GM23248 (cell line): Measurements from ENCODE around the gene TBC1D21. TPM values are rescaled to one million over a fixed set of nuclear protein-coding genes. Genes with fewer than 3 reads are reported as not detected.
A peak's percentile ranks its signal among the peaks of the same experiment; 100 is the strongest.

Experiments used
- DNase-seq: peaks from one replicate; pipeline ENCODE4 v3.0.0-alpha.2; 2015
- H2AFZ ChIP-seq: fragments of 200-600 bp; sonication (generic); 2 replicates; pipeline ENCODE4 v1.6.1; 2016; ENCODE audit warnings: antibody characterized with exemption
- H3F3A ChIP-seq: fragments of 200-600 bp; sonication (generic); 2 replicates; pipeline ENCODE4 v1.6.1; 2016; ENCODE audit warnings: mild to moderate bottlenecking, antibody characterized with exemption, mixed run types; ENCODE audit not compliant: insufficient read depth
- H3K27ac ChIP-seq: fragments of 200-600 bp; sonication (generic); 2 replicates; pipeline ENCODE4 v1.5.1; 2016; ENCODE audit warnings: mild to moderate bottlenecking
- H3K27me3 ChIP-seq: fragments of 200-600 bp; sonication (generic); replicated peaks from 2 replicates; pipeline ENCODE4 v1.6.1; 2016; ENCODE audit warnings: mild to moderate bottlenecking; ENCODE audit not compliant: insufficient read depth
- H3K36me3 ChIP-seq: fragments of 200-600 bp; sonication (generic); 2 replicates; pipeline ENCODE4 v1.6.1; 2016; ENCODE audit warnings: low read depth, mild to moderate bottlenecking
- H3K4me1 ChIP-seq: fragments of 200-600 bp; sonication (generic); 2 replicates; pipeline ENCODE4 v1.6.1; 2016; ENCODE audit warnings: mild to moderate bottlenecking; ENCODE audit not compliant: insufficient read depth
- H3K4me2 ChIP-seq: fragments of 200-600 bp; sonication (generic); one replicate; pipeline ENCODE4 v1.6.1; 2016; ENCODE audit warnings: mild to moderate bottlenecking; ENCODE audit not compliant: unreplicated experiment
- H3K4me3 ChIP-seq: fragments of 200-600 bp; sonication (generic); 2 replicates; pipeline ENCODE4 v1.5.1; 2016; ENCODE audit warnings: mild to moderate bottlenecking
- H3K79me2 ChIP-seq: fragments of 200-600 bp; sonication (generic); 2 replicates; pipeline ENCODE4 v1.6.1; 2016; ENCODE audit warnings: mild to moderate bottlenecking; ENCODE audit not compliant: insufficient read depth
- H3K9ac ChIP-seq: fragments of 200-600 bp; sonication (generic); 2 replicates; pipeline ENCODE4 v1.6.1; 2016; ENCODE audit warnings: mild to moderate bottlenecking
- H3K9me2 ChIP-seq: fragments of 200-600 bp; sonication (generic); 2 replicates; pipeline ENCODE4 v1.6.1; 2016; ENCODE audit warnings: mixed run types, mild to moderate bottlenecking, moderate library complexity; ENCODE audit not compliant: insufficient read depth
- H3K9me3 ChIP-seq: fragments of 200-600 bp; sonication (generic); one replicate; pipeline ENCODE4 v1.6.1; 2017; ENCODE audit warnings: low read depth
- H4K20me1 ChIP-seq: fragments of 200-600 bp; sonication (generic); 2 replicates; pipeline ENCODE4 v1.6.0; 2016; ENCODE audit not compliant: insufficient read depth
- EZH2 ChIP-seq: fragments of 200-600 bp; sonication (generic); IDR thresholded peaks from 2 replicates; pipeline ENCODE4 v1.6.1; 2018; ENCODE audit warnings: antibody characterized with exemption, mild to moderate bottlenecking; ENCODE audit not compliant: insufficient read depth, poor library complexity, severe bottlenecking
- EZH2phosphoT487 ChIP-seq: fragments of 200-600 bp; sonication (generic); IDR thresholded peaks from 2 replicates; pipeline ENCODE4 v1.6.1; 2018; ENCODE audit warnings: antibody characterized with exemption, moderate library complexity, mild to moderate bottlenecking, low read depth; ENCODE audit not compliant: insufficient read depth
- WGBS, 2 experiments: methylation state at CpG; one replicate each; pipeline ENCODE4 v1.1.6; 2015 to 2017; ENCODE audit warnings: low lambda C conversion rate in 2 of 2, low coverage in 1 of 2; ENCODE audit errors: missing lambda C conversion rate in 2 of 2; 5-methylcytosine and 5-hydroxymethylcytosine counted together
- in situ Hi-C: fragments of 300-500 bp; cut with MboI; formaldehyde crosslinking; loops from 2 replicates; pipeline ENCODE4 v1.15.0; 2020
- polyA plus RNA-seq: library from polyadenylated mRNA; unstranded; fragments of >200 nt; fragmentation: Nextera tagmentation; extraction: Ambion mirVana; gene quantifications from 2 replicates; pipeline ENCODE4 v1.2.1, GENCODE V29; 2016
- total RNA-seq: library from RNA; depleted of rRNA; stranded (reverse); fragments of >200 nt; shearing (Covaris generic); gene quantifications from 2 replicates; pipeline ENCODE4 v1.2.3, GENCODE V29; 2014

Gene TBC1D21
- total and polyA plus RNA-seq, 2 experiments from 2014 or later: not detected

DNA sequence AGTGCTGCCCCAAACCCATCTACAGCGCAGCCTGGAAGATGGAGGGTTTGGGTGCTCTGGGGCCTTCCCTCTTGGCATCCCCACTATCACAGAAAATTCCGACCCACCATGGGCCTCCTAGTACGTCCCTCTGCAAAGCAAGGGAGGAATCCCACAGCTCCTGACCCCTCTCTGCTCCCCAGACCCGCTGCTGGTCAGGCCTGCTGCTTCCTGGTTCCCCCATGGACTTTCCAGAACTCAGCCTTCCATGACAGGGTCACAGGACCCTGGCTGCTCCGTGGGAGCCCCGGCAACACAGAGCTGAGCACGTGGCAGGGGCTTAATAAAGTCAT lies 49.8 kb downstream of the TBC1D21 start:
- Histone ChIP-seq H2AFZ (no peak overlapping the region), H3K27ac (peak overlapping the region; percentile 94), H3K9ac (peak overlapping the region; percentile 90; the same call in 1 of the 2 replicates), H3K9me2 (no peaks in the 10 kb centered on the region), H3K36me3 (0 out of 2 replicates have a peak, but pooled peaks cover 7% of the 10 kb centered on the region), H3K9me3 (no peaks in the 10 kb centered on the region), H3K79me2 (peaks cover 55% of the 10 kb centered on the region), H3K4me3 (no peak overlapping the region), H3F3A (peaks cover 45% of the 10 kb centered on the region), H3K4me2 (peak overlapping the region; percentile 98), H3K4me1 (peaks cover 53% of the 10 kb centered on the region), H3K27me3 (no peaks in the 10 kb centered on the region), H4K20me1 (no peaks in the 10 kb centered on the region)
- in situ Hi-C loops: no loop called here
- WGBS, 2 experiments: 71 to 76% methylated on average over 6 to 7 of the region's 7 CpGs
- DNase-seq: no peak
- TF ChIP-seq EZH2: no peak
- TF ChIP-seq EZH2phosphoT487: no peak

DNA sequence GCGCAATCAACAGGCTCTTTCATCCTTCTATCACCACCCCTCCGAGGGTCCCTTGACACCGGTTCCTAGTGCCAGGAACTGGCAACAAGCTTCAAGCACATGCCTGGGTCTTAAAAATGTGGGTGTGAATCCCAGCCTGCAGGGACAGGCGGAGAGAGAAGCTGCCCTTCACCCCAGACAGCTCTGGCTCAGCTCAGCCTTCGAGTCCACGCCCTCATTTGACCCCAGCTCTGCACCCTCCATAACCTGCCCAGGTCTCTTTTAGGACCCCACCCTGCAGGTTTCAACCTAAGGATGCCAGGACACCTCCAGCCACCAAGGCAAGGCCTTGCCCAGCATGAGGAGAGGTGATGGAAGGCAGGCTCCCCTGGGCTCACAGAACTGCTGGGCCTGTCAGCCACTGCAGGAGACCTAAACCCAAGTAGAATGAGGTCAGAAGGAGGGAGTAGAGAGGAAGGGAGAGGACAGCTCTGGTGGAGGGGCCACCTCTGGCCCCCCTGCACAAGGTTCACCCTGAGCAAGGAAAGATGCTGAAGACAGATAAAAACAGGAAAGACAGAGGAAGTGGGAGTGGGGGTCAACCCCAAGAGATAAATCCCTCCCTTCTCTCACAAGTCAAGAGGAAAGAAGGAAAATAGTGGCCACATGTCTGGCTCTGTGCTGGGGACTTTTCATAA lies 50.3 kb downstream of the TBC1D21 start:
- H3K9me2 ChIP-seq: no peaks in the 10 kb centered on the region
- peak overlapping the region; percentile 98 for H3K4me2 ChIP-seq
- 0 out of 2 replicates have a peak overlapping the region, but pooled peaks have one; percentile 51 for H2AFZ ChIP-seq
- no peaks in the 10 kb centered on the region for H3K27me3 ChIP-seq
- H3K36me3 ChIP-seq: 0 out of 2 replicates have a peak, but pooled peaks cover 5% of the 10 kb centered on the region
- H3K9me3 ChIP-seq: no peaks in the 10 kb centered on the region
- in situ Hi-C loops: no loop called here
- peak overlapping the region; percentile 45; the same call in 1 of the 2 replicates for H3K4me3 ChIP-seq
- H3F3A ChIP-seq: peaks cover 50% of the 10 kb centered on the region
- H3K79me2 ChIP-seq: peaks cover 60% of the 10 kb centered on the region
- H4K20me1 ChIP-seq: no peaks in the 10 kb centered on the region
- 73 to 74% methylated on average over 6 of the region's 6 CpGs for WGBS, 2 experiments
- TF ChIP-seq EZH2 (no peak), EZH2phosphoT487 (no peak)
- peak overlapping the region; percentile 94 for H3K27ac ChIP-seq
- H3K9ac ChIP-seq: peak overlapping the region; percentile 90
- no peak for DNase-seq
- H3K4me1 ChIP-seq: peaks cover 53% of the 10 kb centered on the region

DNA sequence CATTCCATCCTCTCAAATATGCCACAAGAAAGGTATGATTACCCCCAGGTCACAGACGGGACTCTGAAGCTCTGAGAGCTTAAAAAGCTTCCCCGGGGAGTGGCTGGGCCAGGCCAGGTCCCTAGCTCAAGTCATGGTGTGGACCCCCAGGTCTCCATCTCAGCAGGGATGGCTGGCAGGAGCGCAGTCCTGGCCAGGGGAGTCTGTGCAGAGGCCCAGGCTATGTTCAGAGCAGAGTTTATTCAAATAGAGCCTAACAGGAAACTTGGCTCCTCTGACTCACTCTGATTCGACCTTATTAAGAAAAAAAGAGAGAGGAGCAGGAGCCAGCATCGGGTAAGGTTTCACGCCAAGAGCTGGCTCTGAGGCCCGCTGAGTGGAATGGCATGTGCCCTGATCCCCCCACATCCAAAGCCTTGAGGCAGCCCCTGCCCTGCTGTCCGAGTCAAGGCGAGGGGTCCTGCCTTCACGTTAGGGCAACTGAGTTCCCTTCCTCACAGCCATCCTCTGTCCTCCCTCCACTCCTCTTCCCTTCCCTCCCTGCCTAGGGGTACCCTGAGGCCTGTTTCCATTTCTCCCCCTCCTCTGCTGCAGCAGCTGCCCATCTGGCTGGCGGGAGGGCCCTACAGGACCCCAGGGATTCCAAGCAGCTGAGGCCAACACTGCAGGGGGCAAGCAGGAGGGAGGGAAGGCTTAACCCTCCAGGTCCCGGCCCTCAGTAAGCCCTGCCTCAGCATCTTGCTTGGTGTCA lies 51.0 kb downstream of the TBC1D21 start:
- Histone ChIP-seq H2AFZ (peak overlapping the region; percentile 51; the same call in 1 of the 2 replicates), H3K4me1 (peaks cover 57% of the 10 kb centered on the region), H3K4me2 (peak overlapping the region; percentile 98), H3K9ac (peak overlapping the region; percentile 90), H4K20me1 (no peaks in the 10 kb centered on the region), H3K79me2 (peaks cover 67% of the 10 kb centered on the region), H3F3A (peaks cover 56% of the 10 kb centered on the region), H3K9me2 (no peaks in the 10 kb centered on the region), H3K27ac (peak overlapping the region; percentile 94), H3K36me3 (no peaks in the 10 kb centered on the region), H3K4me3 (peak overlapping the region; percentile 45; the same call in 1 of the 2 replicates), H3K27me3 (no peaks in the 10 kb centered on the region), H3K9me3 (no peaks in the 10 kb centered on the region)
- in situ Hi-C loops: no loop called here
- TF ChIP-seq EZH2: no peak
- no peak for TF ChIP-seq EZH2phosphoT487
- peak; percentile 95 for DNase-seq
- 2 to 5% methylated on average over 12 of the region's 12 CpGs for WGBS, 2 experiments

DNA sequence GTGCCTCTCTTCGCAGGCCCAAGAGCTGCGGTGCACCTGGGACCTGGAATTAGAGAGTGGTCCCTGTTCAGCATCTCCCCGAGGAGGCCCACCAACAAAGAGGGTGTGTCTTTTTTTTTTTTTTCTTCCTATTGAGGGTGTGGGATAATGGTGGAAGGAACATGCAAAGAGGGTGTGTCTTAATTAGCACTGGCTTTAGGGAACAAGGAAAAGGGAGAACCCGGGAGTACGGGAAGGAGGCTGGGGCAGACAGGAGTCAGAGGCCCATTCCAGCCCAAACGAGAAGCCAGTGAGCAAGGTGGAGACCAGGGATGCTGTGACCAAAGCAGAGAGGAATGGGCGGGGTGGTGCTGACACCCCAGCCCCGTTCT lies 52.5 kb downstream of the TBC1D21 start:
- peaks cover 69% of the 10 kb centered on the region for H3K4me1 ChIP-seq
- peak overlapping the region; percentile 94 for H3K27ac ChIP-seq
- H3K4me2 ChIP-seq: peak overlapping the region; percentile 98
- no peak for DNase-seq
- H3K9me3 ChIP-seq: no peaks in the 10 kb centered on the region
- H3K27me3 ChIP-seq: no peaks in the 10 kb centered on the region
- in situ Hi-C loops: no loop called here
- H3K9ac ChIP-seq: peak overlapping the region; percentile 90
- H3K36me3 ChIP-seq: no peaks in the 10 kb centered on the region
- peaks cover 64% of the 10 kb centered on the region for H3F3A ChIP-seq
- 24 to 25% methylated on average over 8 of the region's 8 CpGs for WGBS, 2 experiments
- no peaks in the 10 kb centered on the region for H4K20me1 ChIP-seq
- no peaks in the 10 kb centered on the region for H3K9me2 ChIP-seq
- peak overlapping the region; percentile 93 for H3K4me3 ChIP-seq
- peaks cover 73% of the 10 kb centered on the region for H3K79me2 ChIP-seq
- H2AFZ ChIP-seq: no peak overlapping the region
- TF ChIP-seq EZH2: no peak
- no peak for TF ChIP-seq EZH2phosphoT487
